Islet precursor cell (in vitro differentiated cells): Measurements from ENCODE around the gene EFNB2.

Experiments
- DNase-seq: peaks from one replicate; pipeline ENCODE4 v3.0.0-alpha.2; 2018

EFNB2 gene

DNA sequence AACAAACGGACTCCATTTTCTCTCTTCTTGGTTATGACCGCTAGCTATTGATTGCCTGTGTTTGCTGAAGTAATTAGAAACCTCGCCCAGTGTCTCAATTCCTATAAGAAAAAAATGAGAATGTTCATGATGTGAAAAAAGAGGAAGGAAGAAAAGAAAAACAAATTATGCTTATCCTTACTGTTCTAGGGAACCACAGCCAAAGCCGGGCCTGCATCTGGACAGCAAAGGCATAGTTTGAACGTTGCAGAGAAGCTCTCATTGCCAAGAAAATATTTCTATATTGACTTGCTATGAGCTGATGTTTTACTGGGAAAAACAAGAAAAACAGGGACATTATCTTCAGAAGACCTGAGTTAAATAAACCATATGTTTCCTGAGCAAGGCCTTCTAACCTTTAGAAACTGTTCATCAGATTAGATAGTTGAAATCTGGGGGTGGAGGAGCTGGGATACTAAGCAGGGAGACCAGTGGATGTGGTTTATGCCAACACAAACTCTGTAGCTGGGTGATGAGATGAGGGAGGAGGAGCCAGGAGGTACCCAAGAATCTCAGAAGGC, 55.0 kb downstream of the EFNB2 start:
- DNase-seq: no peak

DNA sequence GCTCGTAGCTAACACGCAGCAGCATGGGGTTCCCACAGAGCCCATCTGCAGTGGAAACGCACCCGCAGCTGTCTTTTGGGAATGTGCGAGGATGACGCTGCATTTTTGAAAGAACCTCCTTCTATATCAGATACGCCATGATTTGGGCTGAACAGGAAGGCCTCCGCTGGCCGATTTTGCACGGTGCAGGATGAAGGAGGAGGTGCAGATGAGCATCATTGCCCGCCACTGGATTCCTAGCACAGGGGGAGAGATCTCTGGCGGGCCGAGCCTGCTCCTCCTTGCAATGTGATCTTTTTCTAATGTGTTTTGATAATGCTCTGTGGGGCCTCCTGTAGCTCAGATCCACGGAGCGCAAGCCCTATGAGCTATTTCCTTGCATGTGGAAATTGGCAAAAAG, 55.5 kb downstream of the EFNB2 start:
- DNase-seq: no peak

GRCh38 chr13:106478116-106478515, 57.3 kb downstream of the EFNB2 start:
- no peak for DNase-seq

DNA sequence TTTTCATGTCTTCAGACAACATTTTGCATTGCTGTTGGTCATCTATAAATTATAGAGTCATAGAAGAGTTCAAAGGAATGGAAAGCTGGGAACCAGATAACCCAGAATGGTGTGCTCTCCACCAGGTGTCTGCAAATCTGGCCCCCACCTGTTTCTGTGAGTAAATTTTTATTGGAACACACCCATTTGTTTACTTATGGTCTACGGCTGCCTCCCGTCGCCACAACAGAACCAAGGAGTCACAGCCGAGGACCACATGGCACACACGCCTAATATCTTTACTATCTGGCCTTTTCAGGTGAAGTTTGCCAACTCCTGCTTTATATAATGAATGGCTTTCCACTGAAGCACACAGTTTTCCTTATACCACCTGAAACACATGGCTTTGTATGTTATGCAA, 58.2 kb downstream of the EFNB2 start:
- DNase-seq: no peak

DNA sequence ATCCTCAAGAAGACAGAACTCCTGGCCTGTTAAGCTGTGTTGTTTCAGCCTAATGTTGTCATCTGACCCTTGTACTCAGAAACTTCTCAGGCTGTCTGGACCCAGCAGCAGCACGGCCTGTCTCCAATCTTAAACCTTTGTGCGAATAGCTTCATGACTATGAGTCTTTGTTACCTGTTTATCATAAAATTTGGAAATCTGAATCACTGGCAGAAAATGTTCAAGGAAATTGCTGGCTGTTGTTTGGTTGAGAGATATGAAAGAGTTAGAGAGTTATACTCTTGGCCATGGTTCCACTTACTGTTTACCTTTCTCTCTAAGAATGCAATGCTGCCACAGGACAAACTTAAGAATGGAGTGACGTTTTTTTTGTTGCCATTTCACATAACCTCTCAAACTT, 59.6 kb downstream of the EFNB2 start:
- no peak for DNase-seq

DNA sequence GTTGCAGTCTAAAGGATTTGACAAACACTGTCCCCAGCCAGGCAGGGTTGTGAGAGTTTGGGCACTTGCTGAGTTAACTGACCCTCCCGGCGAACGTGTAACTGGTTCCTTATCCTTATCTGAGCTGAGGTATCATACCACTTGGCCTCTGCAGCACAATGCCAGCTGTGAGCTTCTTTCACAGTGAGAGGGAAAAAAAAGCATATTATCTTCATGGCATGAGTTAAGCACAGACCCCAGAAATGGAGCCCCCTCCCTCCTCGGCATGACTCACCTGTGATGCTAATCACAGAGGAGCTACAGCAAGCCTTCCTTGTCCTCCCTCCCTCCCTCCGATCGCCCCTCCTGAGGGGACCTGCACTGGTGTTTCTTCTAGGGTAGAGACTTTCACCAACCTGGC, 60.5 kb downstream of the EFNB2 start:
- peak; percentile 79 for DNase-seq

- DNase-seq: peak; percentile 80
Measured at GRCh38 chr13:106473154-106473553, 62.3 kb downstream of the EFNB2 start.

DNA sequence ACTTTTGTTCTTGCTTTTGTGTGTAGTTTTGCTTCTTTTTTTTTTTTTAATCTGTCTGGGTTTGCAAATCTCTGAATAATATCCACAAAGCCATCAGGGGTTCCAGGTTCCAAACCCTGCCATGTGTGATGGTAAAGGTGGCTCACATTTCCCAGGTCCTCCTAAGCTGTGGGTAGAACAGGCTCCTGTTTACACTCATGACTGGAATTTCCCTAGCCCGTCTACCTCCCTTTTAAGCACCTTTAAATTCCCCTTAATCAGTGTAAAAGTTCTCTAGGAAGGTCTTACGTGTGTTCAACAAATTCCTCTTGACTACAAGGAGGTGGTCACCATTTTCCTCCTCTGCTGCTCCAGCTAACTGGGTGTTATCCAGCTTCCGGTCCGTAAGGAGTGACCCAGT, 62.8 kb downstream of the EFNB2 start:
- DNase-seq: no peak

- DNase-seq: peak; percentile 99
Measured at GRCh38 chr13:106471957-106472543, 63.4 kb downstream of the EFNB2 start.

GRCh38 chr13:106470576-106470975, 64.9 kb downstream of the EFNB2 start:
- DNase-seq: no peak

GRCh38 chr13:106468744-106469590, 66.5 kb downstream of the EFNB2 start:
- peak; percentile 61 for DNase-seq

- no peak for DNase-seq
Measured at GRCh38 chr13:106468207-106468606, 67.3 kb downstream of the EFNB2 start.

DNA sequence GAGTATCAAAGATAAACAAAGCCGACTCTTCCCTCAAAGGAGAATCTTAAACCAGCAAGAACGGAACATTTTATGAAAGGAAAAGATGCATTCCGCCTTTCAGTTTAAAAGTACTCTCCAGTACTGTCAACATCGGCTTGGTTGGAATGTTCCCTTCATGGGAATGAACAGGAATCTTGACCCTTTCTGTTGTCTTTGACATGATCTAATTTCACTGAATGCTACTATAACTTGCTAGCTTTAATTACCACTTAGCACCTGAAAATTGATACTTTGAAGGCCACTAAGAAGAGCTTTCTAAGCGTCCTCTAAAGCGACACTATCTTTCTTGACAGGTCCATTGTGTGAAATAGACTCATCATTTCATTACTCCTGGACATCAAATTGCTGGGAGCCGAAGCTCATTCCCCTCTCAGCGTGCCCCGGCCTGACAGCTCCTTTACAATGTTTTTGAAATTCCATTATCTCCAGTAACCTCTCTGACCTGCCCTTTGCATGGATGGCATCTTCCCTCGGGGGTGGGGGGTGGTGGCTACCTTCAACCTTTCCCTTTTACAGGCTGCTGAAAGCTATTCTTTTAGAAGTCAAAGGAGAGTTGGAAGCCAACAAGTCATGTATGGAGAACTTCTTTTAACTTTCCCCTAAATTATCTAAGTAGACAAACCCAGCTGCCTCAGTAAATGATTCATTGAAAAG, 67.9 kb downstream of the EFNB2 start:
- peak; percentile 91 for DNase-seq

DNA sequence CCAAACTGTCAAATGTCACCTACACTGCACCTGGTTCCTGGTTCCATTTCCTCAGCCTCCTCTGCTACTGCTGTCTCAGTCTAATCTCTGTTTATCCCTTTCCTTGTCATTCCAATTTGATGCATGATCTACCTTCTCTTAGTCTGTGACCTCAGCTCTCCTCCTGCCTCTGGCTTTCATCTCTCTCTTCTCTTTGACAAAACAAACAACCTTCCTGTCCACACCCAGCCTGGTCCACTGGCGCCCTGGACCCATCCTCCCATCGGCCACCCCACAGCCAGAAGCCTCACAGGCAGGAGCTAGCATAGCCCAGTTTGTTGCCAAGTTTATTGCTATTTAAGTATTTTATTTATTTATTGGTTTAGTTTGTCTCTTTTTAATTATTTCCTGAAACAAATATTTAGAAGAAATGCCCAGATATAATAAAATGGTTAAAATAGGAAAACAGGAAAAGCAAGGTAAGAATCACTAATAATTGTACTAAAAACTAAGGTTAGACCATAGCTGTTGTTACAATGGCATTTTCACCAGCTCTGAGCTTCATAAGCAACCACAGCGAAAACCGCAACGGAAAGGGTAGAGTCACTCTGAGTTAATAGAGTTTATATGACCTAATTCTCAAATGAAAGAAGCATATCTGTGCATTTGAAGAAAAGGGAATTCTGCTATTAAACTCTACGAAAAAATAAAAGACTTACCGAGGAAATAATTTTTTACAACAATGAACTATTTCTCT, 68.6 kb downstream of the EFNB2 start:
- DNase-seq: peak; percentile 68

DNA sequence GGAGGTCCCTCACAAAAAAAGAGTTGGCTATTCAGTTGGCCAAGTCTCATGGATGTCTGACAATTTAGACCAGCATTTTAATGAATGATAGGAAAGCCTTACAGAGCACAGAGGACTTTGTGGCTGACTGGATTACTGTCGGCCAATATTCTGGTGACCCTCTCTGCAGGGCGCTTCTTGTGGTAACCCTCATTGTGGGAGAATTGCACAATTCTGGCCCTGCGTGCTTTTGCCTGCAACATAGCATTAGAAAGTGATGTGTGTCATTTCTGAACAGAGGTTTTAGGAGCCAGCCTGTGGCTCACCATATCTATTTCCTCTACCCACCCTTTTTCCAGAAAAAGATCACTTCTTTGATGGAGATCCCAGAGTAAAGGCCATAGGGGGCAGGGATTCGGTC, 71.4 kb downstream of the EFNB2 start:
- DNase-seq: no peak

GRCh38 chr13:106462710-106463109, 72.8 kb downstream of the EFNB2 start:
- DNase-seq: no peak

DNA sequence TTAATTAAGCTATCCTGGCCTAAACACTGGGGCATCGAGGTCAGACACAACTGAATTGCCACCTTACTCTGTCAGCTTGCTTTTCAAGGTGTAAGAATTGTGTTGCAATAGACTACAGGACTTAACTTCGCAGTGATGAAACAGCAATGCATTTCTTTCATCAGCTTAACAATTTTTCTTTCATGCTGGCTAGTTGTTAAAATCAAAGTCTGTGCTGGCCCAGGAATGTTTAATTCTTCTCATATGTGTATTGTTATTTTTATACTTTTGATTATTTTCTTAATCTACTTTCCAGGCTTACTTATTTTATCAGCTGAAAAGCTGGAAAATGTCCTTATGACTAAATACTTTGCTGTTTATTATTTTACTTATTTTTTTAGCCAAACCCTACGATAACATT, 79.7 kb downstream of the EFNB2 start:
- no peak for DNase-seq

DNA sequence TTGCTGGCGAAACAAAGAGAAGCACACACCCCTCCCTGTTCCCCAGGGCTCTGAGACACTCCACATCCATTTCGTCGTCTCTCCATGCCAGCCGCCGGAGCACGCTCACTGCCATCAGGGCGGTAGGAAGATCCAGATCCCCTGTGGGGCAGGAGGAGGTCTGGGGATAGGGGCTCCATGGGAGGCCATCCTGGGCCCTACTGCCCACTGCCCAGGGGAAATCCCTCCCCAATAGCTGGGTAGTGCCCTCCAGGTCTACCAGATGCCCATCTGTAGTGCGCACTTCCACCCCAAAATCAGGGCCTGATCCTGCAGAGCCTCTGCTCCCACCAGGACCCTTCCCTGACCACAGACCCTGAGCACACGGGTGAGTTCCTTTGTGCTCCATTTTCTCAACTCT, 80.3 kb downstream of the EFNB2 start:
- DNase-seq: peak; percentile 12

DNA sequence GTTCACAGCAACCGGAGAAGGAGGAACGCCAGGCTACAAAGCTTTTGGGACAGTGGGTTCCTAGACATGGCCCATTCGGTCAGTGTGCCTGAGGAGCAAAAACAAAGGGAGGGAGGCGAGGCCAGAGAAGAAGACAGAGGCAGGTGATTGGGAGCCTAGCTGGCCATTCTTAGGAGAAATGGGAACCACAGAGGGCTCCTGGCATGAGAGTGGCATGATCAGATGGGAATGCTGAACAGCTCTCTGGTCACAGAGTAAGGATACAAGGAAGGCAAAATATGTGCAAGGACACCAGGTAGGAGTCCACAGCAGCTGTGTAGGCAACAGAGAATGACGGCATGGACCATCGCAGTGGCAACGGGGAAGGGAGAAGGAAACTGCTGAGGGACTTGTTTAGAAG, 82.4 kb downstream of the EFNB2 start:
- DNase-seq: no peak

DNA sequence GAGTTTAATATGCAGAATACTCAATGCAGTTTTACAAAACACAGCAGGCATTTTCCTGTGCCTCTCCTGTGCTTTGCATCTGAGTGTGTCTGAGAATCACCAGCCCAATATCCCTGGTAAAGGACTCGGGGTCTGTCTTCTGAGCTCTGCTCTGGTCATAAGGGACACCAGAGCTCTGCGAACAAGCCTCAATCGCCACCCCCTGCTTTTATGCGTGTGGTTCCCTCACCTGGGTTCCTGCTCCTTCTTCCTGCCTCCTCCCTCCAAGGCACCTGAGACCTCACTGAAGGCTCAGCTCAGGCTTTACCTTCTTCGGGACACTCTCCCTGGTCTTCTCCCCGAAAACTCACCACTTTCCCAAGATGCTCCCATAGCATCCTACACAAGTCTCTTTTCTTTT, 84.5 kb downstream of the EFNB2 start:
- no peak for DNase-seq

GRCh38 chr13:106449096-106449495, 86.4 kb downstream of the EFNB2 start:
- no peak for DNase-seq

DNA sequence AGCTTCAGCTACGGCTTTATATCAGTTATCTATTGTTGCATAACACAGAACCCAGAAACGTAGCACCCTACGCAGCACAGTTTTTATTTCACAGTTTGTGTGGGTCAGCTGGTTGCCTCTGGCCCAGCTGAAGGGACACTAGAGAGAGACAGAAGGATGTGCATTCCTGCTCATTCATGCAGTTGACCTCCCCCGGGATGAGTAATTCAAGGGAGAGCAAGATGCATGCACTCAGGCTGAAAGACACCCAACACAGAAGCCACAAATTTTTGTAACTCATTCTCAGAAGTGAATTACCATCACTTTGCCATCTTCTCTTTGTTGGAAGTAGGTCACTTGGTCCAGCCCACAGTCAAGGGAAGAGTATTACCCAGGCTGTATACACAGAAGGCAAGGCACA, 89.5 kb downstream of the EFNB2 start:
- peak; percentile 67 for DNase-seq
